GM12878 (cell line): Measurements from ENCODE around the gene CYTIP.

Experiments
- ASH2L ChIP-seq: fragments of 300-600, 200-600 bp; sonication (generic); IDR thresholded peaks from 2 replicates; pipeline ENCODE4 v1.6.1; 2017; ENCODE audit warnings: low read depth, mild to moderate bottlenecking, borderline replicate concordance
- BHLHE40 ChIP-seq, 2 experiments: fragments of 450-650 bp in 1 of 2; IDR thresholded peaks; 2 replicates each; pipeline ENCODE4 v1.6.1; 2011 to 2017; ENCODE audit warnings: low read depth in 2 of 2, borderline replicate concordance in 1 of 2, improper control_type of control experiment in 1 of 2, low read length in 1 of 2, mild to moderate bottlenecking in 1 of 2
- GABPA ChIP-seq: IDR thresholded peaks from 2 replicates; pipeline ENCODE4 v1.6.1; 2014; ENCODE audit warnings: antibody characterized with exemption, low read depth, mild to moderate bottlenecking, inconsistent platforms
- POLR2A ChIP-seq: IDR thresholded peaks from 2 replicates; pipeline ENCODE4 v1.6.1; 2011; ENCODE audit warnings: low read depth, mild to moderate bottlenecking, low read length
- POLR2AphosphoS5 ChIP-seq: IDR thresholded peaks from 2 replicates; pipeline ENCODE4 v1.6.1; 2011; ENCODE audit warnings: mild to moderate bottlenecking, low read length, inconsistent platforms
- RCOR1 ChIP-seq: conservative IDR thresholded peaks from 2 replicates; pipeline ENCODE4 v1.6.1; 2012; ENCODE audit warnings: low read depth, low read length, improper control_type of control experiment
- SMC3 ChIP-seq: IDR thresholded peaks from 2 replicates; pipeline ENCODE4 v1.6.1; 2011; ENCODE audit warnings: low read length, improper control_type of control experiment, borderline replicate concordance
- SRF ChIP-seq, 2 experiments: IDR thresholded peaks; 2 replicates each; pipeline ENCODE4 v1.6.1; 2011; ENCODE audit warnings: low read depth in 2 of 2, low read length in 2 of 2, mild to moderate bottlenecking in 1 of 2, moderate library complexity in 1 of 2
- YBX1 ChIP-seq: fragments of 450-650 bp; IDR thresholded peaks from 2 replicates; pipeline ENCODE4 v1.6.1; 2016; ENCODE audit warnings: antibody characterized with exemption
- TF ChIP-seq, protein P1 (sequence below), 3 experiments: IDR thresholded peaks in 2 of 3; conservative IDR thresholded peaks in 1 of 3; 2 replicates each; pipeline ENCODE4 v1.5.1; 2011; ENCODE audit warnings: low read depth in 3 of 3, low read length in 3 of 3, mild to moderate bottlenecking in 3 of 3, control low read depth in 2 of 3, moderate library complexity in 2 of 3, inconsistent platforms in 1 of 3, mixed read lengths in 1 of 3; ENCODE audit not compliant: control insufficient read depth in 2 of 3, insufficient read depth in 1 of 3; ENCODE audit errors: extremely low read depth in 1 of 3
- TF ChIP-seq, protein P2 (sequence below): IDR thresholded peaks from 2 replicates; pipeline ENCODE4 v1.6.1; 2011; ENCODE audit warnings: low read depth, low read length, improper control_type of control experiment, borderline replicate concordance
- TF ChIP-seq, protein P3 (sequence below): IDR thresholded peaks from 2 replicates; pipeline ENCODE4 v1.6.1; 2012; ENCODE audit warnings: low read depth, low read length, improper control_type of control experiment
- TF ChIP-seq, protein P4 (sequence below): fragments of 450-650 bp; IDR thresholded peaks from 2 replicates; pipeline ENCODE4 v1.6.1; 2014; ENCODE audit warnings: mild to moderate bottlenecking

DNA sequence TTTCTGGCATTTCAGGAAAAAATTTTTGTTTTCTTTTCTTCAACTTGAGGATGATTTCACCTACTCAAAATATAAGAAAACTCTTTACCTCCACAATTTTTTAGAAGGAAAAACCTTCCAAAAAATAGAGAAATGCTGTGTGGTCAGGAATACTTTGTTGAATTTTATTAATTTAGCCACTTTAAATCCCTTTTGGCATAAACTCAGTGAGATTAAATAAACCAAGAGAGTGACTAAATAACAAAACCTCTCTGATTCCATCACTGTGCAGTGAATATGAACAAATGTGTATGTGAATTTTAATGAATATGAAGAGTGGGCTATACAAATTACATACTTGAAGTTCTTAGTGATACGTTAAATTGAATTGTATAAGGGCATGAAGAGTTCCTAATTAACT, 25.8 kb upstream of the CYTIP start:
- TF ChIP-seq ASH2L = no peak
- TF ChIP-seq POLR2A = no peak
- TF ChIP-seq POLR2AphosphoS5 = no peak
- TF ChIP-seq, protein P1, sequence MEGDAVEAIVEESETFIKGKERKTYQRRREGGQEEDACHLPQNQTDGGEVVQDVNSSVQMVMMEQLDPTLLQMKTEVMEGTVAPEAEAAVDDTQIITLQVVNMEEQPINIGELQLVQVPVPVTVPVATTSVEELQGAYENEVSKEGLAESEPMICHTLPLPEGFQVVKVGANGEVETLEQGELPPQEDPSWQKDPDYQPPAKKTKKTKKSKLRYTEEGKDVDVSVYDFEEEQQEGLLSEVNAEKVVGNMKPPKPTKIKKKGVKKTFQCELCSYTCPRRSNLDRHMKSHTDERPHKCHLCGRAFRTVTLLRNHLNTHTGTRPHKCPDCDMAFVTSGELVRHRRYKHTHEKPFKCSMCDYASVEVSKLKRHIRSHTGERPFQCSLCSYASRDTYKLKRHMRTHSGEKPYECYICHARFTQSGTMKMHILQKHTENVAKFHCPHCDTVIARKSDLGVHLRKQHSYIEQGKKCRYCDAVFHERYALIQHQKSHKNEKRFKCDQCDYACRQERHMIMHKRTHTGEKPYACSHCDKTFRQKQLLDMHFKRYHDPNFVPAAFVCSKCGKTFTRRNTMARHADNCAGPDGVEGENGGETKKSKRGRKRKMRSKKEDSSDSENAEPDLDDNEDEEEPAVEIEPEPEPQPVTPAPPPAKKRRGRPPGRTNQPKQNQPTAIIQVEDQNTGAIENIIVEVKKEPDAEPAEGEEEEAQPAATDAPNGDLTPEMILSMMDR (IDR thresholded peaks at IDR 0.05 in 2 of 3, conservative IDR thresholded peaks at IDR 0.05 in 1 of 3; ENCODE audit: control insufficient read depth in 2 of 3, extremely low read depth in 1 of 3, insufficient read depth in 1 of 3, low read depth in 3 of 3, low read length in 3 of 3) = no peak
- no peak for TF ChIP-seq SRF (IDR thresholded peaks at IDR 0.05; ENCODE audit: low read depth in 2 of 2, low read length in 2 of 2)
- TF ChIP-seq YBX1 = no peak
- TF ChIP-seq, protein P2, sequence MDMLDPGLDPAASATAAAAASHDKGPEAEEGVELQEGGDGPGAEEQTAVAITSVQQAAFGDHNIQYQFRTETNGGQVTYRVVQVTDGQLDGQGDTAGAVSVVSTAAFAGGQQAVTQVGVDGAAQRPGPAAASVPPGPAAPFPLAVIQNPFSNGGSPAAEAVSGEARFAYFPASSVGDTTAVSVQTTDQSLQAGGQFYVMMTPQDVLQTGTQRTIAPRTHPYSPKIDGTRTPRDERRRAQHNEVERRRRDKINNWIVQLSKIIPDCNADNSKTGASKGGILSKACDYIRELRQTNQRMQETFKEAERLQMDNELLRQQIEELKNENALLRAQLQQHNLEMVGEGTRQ = no peak
- TF ChIP-seq, protein P3, sequence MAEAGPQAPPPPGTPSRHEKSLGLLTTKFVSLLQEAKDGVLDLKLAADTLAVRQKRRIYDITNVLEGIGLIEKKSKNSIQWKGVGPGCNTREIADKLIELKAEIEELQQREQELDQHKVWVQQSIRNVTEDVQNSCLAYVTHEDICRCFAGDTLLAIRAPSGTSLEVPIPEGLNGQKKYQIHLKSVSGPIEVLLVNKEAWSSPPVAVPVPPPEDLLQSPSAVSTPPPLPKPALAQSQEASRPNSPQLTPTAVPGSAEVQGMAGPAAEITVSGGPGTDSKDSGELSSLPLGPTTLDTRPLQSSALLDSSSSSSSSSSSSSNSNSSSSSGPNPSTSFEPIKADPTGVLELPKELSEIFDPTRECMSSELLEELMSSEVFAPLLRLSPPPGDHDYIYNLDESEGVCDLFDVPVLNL = no peak
- TF ChIP-seq GABPA = no peak
- no peak for TF ChIP-seq BHLHE40 (IDR thresholded peaks at IDR 0.05; ENCODE audit: borderline replicate concordance in 1 of 2, low read depth in 2 of 2, low read length in 1 of 2)
- no peak for TF ChIP-seq SMC3
- TF ChIP-seq, protein P4, sequence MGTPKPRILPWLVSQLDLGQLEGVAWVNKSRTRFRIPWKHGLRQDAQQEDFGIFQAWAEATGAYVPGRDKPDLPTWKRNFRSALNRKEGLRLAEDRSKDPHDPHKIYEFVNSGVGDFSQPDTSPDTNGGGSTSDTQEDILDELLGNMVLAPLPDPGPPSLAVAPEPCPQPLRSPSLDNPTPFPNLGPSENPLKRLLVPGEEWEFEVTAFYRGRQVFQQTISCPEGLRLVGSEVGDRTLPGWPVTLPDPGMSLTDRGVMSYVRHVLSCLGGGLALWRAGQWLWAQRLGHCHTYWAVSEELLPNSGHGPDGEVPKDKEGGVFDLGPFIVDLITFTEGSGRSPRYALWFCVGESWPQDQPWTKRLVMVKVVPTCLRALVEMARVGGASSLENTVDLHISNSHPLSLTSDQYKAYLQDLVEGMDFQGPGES = no peak
- TF ChIP-seq RCOR1 = no peak
